GM18507 (cell line): ENCODE data around the gene NOA1.
"Not testable (repeated sequence)": the region's sequence is repeated elsewhere in the genome, so short reads cannot be mapped to it uniquely, and the experiment has no call there.

ENCODE experiments used
- DNase-seq: peaks from one replicate; pipeline ENCODE4 v3.0.0; 2011; ENCODE audit warnings: low read depth; ENCODE audit not compliant: insufficient read length; ENCODE audit errors: extremely low spot score
- FAIRE-seq: peaks from 2 replicates; lab custom pipeline; 2011; peaks lifted over from hg19 to GRCh38; lab: Jason Lieb, UNC

Gene NOA1

GRCh38 chr4:56961107-56961500, 16.3 kb downstream of the NOA1 start:
- FAIRE-seq (no peak), DNase-seq (no peak)

- FAIRE-seq (no peak), DNase-seq (no peak)
Observed at GRCh38 chr4:56959100-56959499, 18.3 kb downstream of the NOA1 start.

GRCh38 chr4:56958111-56958517, 19.3 kb downstream of the NOA1 start:
- no peak for FAIRE-seq
- no peak for DNase-seq

- FAIRE-seq: no peak
Observed at GRCh38 chr4:56953680-56954520, 23.5 kb downstream of the NOA1 start.

GRCh38 chr4:56941403-56941802, 36.0 kb downstream of the NOA1 start:
- no peak for FAIRE-seq
- DNase-seq: no peak

More at GRCh38 chr4:56953680-56954520, 23.5 kb downstream of the NOA1 start:
- DNase-seq: no peak

- DNase-seq (no peak), FAIRE-seq (no peak)
Observed at GRCh38 chr4:56940971-56941370, 36.4 kb downstream of the NOA1 start.

GRCh38 chr4:56940403-56940802, 37.0 kb downstream of the NOA1 start:
- DNase-seq: no peak
- FAIRE-seq: no peak

GRCh38 chr4:56939826-56940225, 37.6 kb downstream of the NOA1 start:
- not testable (repeated sequence) for DNase-seq, FAIRE-seq

GRCh38 chr4:56937262-56937661, 40.1 kb downstream of the NOA1 start:
- DNase-seq: no peak

GRCh38 chr4:56931924-56932323, 45.5 kb downstream of the NOA1 start:
- DNase-seq: no peak

More at GRCh38 chr4:56937262-56937661, 40.1 kb downstream of the NOA1 start:
- FAIRE-seq: no peak

GRCh38 chr4:56930638-56931037, 46.8 kb downstream of the NOA1 start:
- DNase-seq (no peak), FAIRE-seq (no peak)

More at GRCh38 chr4:56931924-56932323, 45.5 kb downstream of the NOA1 start:
- no peak for FAIRE-seq

GRCh38 chr4:56927196-56927595, 50.2 kb downstream of the NOA1 start:
- no peak for FAIRE-seq

GRCh38 chr4:56914977-56915376, 62.4 kb downstream of the NOA1 start:
- FAIRE-seq, DNase-seq: not testable (repeated sequence)

More at GRCh38 chr4:56927196-56927595, 50.2 kb downstream of the NOA1 start:
- no peak for DNase-seq

- no peak for DNase-seq
- no peak for FAIRE-seq
Observed at GRCh38 chr4:56914336-56914735, 63.1 kb downstream of the NOA1 start.
